Dermis microvascular lymphatic vessel endothelial cell (primary cell): Measurements from ENCODE around the gene LHFPL3. TPM values are rescaled to one million over a fixed set of nuclear protein-coding genes. Genes with fewer than 3 reads are reported as not detected.
"Not testable (repeated sequence)": the region's sequence is repeated elsewhere in the genome, so short reads cannot be mapped to it uniquely, and the experiment has no call there.

Experiments
- DNase-seq, 2 donors: peaks; one replicate each; pipeline versions ENCODE4 v3.0.0 to v3.0.0-alpha.2; 2010; ENCODE audit warnings: low read depth in 2 of 2
- total RNA-seq: library from RNA; depleted of rRNA; stranded (reverse); fragments of >200 nt; gene quantifications from 2 replicates; pipeline ENCODE4 v1.2.1, GENCODE V29; 2014

Gene LHFPL3
- not detected in 2 replicates for total RNA-seq

DNA sequence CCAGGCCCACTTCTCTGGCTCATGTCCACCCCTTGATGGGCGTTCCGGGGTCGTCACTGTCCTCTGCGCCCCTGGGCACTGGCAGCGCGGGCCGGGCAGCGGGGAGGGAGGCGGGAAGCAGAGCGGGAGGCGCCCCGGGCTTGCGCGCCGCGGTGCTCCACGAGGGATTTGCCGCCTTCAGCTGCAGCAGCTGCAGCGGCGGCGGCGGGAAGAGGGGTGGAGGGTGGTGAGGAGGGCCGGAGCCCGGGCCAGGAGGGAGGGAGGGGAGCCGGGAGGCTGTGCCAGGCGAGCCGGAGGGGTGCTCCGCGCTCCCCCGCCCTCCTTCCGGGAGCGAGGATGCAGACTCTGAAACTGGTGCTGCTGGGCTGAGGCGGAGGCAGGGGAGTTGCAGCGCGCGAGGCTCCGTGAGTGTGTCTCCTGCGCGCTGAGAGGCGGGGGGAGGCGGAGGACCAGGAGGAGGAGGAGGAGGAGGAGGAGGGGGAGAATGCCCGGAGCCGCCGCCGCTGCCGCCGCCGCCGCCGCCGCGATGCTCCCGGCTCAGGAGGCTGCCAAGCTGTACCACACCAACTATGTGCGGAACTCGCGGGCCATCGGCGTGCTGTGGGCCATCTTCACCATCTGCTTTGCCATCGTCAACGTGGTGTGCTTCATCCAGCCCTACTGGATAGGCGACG is at the start of gene LHFPL3:
Gene LHFPL3 (plus strand): TSS at position 308 of the 674 bp plus-strand sequence.
- DNase-seq: no peak

- not testable (repeated sequence) for DNase-seq
These were observed 46.7 kb upstream of the LHFPL3 start for GRCh38 chr7:104281685-104282084.

GRCh38 chr7:104286839-104287238 is 41.6 kb upstream of the LHFPL3 start:
- DNase-seq: no peak

DNA sequence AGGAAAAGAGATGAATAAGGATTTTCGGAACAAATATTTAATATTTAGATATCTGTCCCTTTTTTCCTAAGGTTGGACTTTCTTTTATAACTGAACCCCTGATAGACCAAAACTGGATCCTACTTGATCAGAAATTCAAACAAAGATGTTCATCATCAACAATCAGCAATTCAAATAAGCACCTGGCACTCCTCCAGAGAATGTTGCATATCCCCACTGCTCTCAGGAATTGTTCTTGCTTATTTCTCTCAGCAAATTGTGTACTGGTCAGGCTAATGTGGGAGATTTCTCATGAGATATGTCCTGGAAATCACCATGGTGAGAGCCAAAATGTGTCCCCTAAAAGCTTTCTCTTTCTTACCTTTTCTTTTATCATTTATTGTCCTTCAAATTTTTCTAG is 40.3 kb upstream of the LHFPL3 start:
- no peak for DNase-seq

- DNase-seq: no peak
These were observed 34.1 kb upstream of the LHFPL3 start for GRCh38 chr7:104294291-104294690.

DNA sequence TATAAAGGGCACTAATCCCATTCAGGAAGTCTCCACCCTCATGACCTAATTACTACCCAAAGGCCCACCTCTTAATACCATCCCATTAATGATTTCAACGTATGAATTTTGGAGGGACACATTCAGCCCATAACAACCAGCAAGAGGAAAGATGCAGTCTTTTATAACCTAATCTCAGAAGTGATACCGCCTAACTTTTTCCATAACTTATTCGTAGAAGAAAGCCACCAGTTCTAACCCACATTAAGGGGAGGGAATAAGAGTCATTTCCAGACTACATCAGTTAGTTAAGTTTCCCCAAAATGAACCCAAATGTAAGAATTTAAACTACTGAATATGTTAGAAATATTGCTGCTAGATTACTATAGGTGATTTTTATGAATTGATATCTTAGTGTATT is 32.1 kb upstream of the LHFPL3 start:
- DNase-seq: no peak

- no peak for DNase-seq
These were observed 31.5 kb upstream of the LHFPL3 start for GRCh38 chr7:104296900-104297299.

- DNase-seq: no peak
These were observed 29.1 kb upstream of the LHFPL3 start for GRCh38 chr7:104299323-104299722.

DNA sequence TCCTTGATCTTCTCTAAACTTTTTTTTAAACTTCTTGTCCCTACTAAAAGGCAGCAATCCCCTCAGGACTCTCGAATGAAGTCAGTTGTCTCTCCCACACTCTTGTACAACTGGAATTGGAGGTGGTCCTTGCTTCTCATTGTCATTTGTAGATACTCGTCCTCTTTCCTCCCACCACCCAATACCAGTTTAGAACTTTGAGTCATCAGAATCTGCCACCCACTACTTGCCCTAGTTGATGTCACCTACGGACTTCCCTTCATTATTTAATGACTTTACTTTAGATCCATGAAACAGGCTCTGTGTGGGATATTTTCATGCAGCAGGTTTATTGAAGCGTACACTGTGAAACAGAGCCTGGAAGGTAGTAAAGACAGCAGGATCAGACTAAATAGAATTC is 28.6 kb upstream of the LHFPL3 start:
- no peak for DNase-seq

DNA sequence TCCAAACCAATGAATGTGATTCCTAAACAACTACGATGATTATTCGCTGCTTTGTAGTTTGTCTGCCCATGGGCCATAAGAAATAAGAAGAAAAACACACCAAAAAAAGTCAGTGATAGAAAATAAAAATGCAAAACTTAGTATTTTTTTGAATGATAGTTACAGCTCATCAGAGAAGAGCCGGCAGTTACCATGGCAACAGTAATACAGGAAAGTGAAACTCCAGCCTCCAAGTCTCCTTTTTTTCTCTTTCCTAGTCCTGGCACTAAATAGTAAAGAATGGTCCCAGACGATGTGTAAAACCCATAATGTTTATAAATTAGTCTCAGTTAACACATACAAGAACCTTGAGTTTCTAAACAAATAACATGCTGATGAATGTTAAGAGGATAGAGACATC is 21.6 kb upstream of the LHFPL3 start:
- no peak for DNase-seq

DNA sequence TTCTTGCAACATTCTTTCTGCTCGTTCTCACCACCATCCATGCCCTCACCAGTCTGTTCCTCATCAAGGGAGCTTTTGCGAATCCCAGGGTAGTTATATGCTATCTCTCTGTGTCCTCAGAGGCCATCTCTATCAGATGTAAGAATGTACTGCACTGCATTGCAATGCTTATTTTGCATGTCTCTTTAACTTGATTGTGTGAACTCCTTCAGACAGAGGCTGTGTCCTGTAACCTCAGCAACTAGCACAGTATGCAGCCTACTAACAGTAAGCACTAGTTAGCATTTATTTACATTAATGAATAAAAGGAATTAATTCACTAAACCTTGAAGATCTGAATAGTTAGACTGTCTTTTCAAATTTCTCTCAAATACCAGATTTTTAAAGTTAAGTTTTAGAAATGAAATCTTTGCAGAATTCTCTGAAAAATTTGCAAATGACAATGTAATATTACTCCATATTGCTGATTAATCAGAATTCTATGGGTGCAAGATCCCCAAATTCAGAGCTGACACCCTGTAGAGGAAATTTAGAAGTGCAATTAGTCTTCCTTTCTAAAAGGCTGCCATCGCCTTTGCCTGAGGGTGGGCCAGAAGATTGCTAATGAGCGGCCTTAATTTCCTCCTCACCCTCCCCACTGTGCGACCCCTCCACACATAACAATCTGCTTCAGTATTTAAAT is 10.3 kb upstream of the LHFPL3 start:
- no peak for DNase-seq

DNA sequence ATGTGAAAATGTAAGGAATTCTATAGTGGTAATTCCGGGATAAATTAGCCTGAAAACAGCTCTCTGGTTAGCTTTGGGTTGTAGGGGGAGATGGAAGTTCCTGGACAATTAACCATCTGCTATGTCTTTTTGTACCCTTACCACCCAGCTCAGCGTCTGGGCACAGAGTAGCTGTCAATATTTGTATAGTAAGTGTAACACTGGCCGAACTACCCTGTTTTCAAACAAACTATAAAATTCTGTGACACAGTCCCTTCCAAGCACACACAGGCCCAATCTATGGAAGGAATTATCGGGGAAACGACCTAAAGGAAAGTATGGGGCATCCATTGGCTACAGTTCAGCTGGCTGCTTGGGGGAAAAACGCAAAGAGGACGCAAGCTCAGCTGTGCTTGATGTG is 869 bp upstream of the LHFPL3 start:
- DNase-seq: no peak

GRCh38 chr7:104327938-104328295 is 486 bp upstream of the LHFPL3 start:
- no peak for DNase-seq

GRCh38 chr7:104328970-104329825 is 795 bp downstream of the LHFPL3 start:
- DNase-seq: no peak

DNA sequence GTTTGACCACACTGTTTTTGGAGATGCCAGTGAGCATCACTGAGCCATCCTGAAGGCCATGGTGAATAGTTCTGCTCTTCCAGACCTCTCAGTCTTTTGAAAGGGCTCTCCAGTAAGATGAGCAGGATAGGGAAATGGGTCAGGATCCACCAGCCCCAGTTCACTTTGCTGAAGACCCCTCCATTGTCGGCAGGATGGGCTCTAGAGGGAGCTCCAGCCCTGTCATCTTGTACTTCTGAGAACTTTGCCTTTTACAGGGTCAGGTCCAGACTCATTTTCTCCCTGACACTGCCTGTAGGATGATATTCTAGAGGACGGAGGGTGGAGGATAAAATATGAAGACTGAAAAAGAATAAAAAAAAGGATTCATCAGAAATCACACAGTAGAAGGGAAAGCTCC is 13.1 kb downstream of the LHFPL3 start:
- DNase-seq: peak in 1 of 2 donors; percentile 23

GRCh38 chr7:104352736-104353135 is 24.3 kb downstream of the LHFPL3 start:
- DNase-seq: no peak

DNA sequence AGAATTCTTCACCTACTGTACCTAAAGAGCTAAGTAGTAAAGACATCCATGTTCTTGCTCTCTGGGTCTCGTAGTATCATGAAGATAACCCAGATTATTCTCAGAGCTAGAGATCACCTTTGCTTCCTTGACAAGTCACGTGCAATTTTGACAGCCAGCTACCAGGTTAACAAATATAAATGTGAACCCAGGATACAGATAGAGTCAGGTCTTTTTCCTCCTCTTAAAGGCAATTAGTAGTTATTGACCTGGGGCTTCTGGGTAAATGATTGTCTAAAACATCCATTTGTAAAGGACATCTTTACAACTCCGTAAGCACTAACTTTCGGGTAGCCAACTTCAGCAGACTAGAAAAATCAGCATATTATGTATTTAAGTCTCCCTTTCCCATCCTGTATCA is 28.8 kb downstream of the LHFPL3 start:
- no peak for DNase-seq

- no peak for DNase-seq
These were observed 30.2 kb downstream of the LHFPL3 start for GRCh38 chr7:104358446-104359132.

DNA sequence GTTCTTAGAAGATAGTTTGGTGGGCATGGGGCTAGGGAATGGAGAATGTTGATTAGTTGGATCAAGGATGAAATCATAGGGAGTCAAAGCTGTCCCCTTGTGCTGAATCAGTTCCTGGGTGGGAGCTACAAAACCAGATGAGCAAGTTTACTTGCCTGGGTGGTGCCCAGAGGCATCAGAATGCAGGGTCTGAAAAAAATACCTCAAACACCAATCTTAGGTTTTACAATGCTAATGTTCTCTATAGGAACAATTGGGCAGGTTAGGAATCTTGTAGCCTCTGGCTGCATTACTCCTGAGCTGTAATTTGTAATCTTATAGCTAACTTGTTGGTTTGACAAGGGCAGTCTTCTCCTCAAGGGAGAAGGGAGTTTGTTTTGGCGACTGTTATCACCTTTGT is 34.4 kb downstream of the LHFPL3 start:
- DNase-seq: no peak

GRCh38 chr7:104363355-104363754 is 35.0 kb downstream of the LHFPL3 start:
- no peak for DNase-seq

DNA sequence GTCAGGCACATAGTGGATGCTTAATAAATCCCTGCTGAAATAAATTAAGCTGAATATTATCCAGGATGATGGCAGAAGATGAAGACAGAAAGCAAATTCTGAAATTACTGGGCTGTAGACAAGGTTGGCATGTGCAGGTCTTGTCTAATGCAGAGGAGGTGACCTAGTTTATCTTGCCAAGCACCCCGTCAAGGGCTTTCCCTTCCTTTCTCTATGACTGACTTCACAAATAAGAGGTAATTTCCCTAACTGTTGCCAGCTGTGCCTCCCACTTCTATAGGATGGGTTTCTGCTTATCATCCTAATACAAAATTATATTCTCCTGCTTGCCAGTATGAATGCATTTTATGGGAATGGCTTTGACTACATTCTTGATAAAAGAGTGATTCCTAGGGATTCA is 38.0 kb downstream of the LHFPL3 start:
- DNase-seq: no peak

DNA sequence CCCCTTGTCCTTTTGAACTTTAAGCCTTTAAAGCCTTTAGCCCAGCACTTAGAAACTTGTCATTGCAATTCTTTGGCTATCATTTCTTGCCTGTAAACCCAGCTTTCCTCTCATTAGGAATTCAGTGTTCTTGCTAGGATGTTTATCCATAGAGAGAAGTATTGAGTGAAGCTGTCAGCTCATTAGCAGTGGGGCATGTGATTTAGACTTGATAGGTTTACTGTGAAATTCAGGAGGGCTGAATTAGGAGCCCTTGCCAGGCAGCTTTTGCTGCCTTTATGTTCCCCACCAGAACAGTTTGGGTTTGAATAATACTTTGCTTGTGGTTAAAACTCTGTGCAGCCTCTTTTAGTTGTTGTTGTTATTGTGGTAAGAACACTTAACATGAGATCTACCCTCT is 39.5 kb downstream of the LHFPL3 start:
- DNase-seq: no peak
